Kidney (tissue), 14 donors: ENCODE data around the gene SNED1. TPM values are rescaled to one million over a fixed set of nuclear protein-coding genes. Genes with fewer than 3 reads are reported as not detected.

Source experiments
- DNase-seq, 5 donors: peaks; one replicate each; pipeline ENCODE4 v3.0.0-alpha.2; 2013 to 2020
- FAIRE-seq: peaks from 2 replicates; lab custom pipeline; 2012; peaks lifted over from hg19 to GRCh38; lab: Jason Lieb, UNC
- H3K27ac ChIP-seq, 2 donors: one replicate each; pipeline ENCODE4 v1.7.0; 2013; ENCODE audit warnings: low read depth in 2 of 2, low read length in 2 of 2, inconsistent platforms in 1 of 2
- H3K27me3 ChIP-seq: one replicate; pipeline ENCODE4 v1.7.1; 2013; ENCODE audit warnings: low read length, inconsistent platforms; ENCODE audit not compliant: control insufficient read depth, insufficient read depth
- H3K36me3 ChIP-seq, 3 donors: one replicate each; pipeline versions ENCODE4 v1.7.0 to v1.7.1; 2013; ENCODE audit warnings: low read length in 3 of 3, control low read depth in 1 of 3, inconsistent platforms in 1 of 3; ENCODE audit not compliant: insufficient read depth in 3 of 3, control insufficient read depth in 2 of 3
- H3K4me1 ChIP-seq, 3 donors: one replicate each; pipeline versions ENCODE4 v1.7.0 to v1.7.1; 2013; ENCODE audit warnings: low read length in 3 of 3, inconsistent platforms in 1 of 3, low read depth in 1 of 3; ENCODE audit not compliant: control insufficient read depth in 2 of 3, insufficient read depth in 2 of 3
- H3K4me3 ChIP-seq, 3 donors: one replicate each; pipeline versions ENCODE4 v1.7.0 to v1.8.1; 2013; ENCODE audit warnings: low read length in 3 of 3, control low read depth in 1 of 3, inconsistent platforms in 1 of 3
- H3K9ac ChIP-seq, 3 donors: one replicate each; pipeline versions ENCODE4 v1.7.0 to v1.7.1; 2013; ENCODE audit warnings: low read length in 3 of 3, control low read depth in 1 of 3, inconsistent platforms in 1 of 3
- H3K9me3 ChIP-seq, 3 donors: one replicate each; pipeline versions ENCODE4 v1.7.0 to v1.7.1; 2013; ENCODE audit warnings: low read length in 3 of 3, control low read depth in 1 of 3, inconsistent platforms in 1 of 3; ENCODE audit not compliant: control insufficient read depth in 2 of 3, insufficient read depth in 1 of 3
- CTCF ChIP-seq: IDR thresholded peaks from 3 replicates; pipeline ENCODE4 v1.5.1; 2012; ENCODE audit warnings: mild to moderate bottlenecking, moderate library complexity, borderline replicate concordance; ENCODE audit not compliant: insufficient read depth; ENCODE audit errors: extremely low read depth
- intact Hi-C: fragments of 100-400 bp; cut with DNase I; formaldehyde crosslinking; loops from one replicate; pipeline ENCODE4 v1.11.1; 2022
- polyA plus RNA-seq: library from polyadenylated mRNA; stranded (reverse); fragments of 350-450 nt; fragmentation: Illumina TruSeq; extraction: RNeasy Lipid Tissue Mini Kit (QIAGEN cat#74804); gene quantifications from one replicate; pipeline ENCODE4 v1.2.3, GENCODE V29; 2014; ENCODE audit warnings: low read depth, low replicate concordance; ENCODE audit not compliant: insufficient read depth
- total RNA-seq: library from RNA; stranded (reverse); fragmentation: NEBNext Ultra II Directional; extraction: Animal tissue kit (Norgen Biotek cat#: 25700); gene quantifications from one replicate; pipeline ENCODE4 v1.2.1, GENCODE V29; 2021
- donor health status: control.
- donor health status: control.
- donor health status: control.
- donor health status: control.
- donor health status: control.
- donor health status: DM: yes; HTN: yes; CAD: no.
- donor health status: Normal renal cell carcinoma (clear cell type).

SNED1 gene
- total and polyA plus RNA-seq, 2 donors from 2014 or later = 3.0 to 42.1 TPM

GRCh38 chr2:241070811-241071676, 72.6 kb downstream of the SNED1 start:
- TF ChIP-seq CTCF = no peak
- intact Hi-C loops = no loop called here
- Histone ChIP-seq H3K4me3 (no peak overlapping the region), H3K36me3 (peaks cover 0 to 13% (median 6%) of the 10 kb centered on the region in 3 donors), H3K9me3 (no peaks in the 10 kb centered on the region), H3K4me1 (no peaks in the 10 kb centered on the region), H3K27ac (no peak overlapping the region), H3K9ac (no peak overlapping the region), H3K27me3 (no peaks in the 10 kb centered on the region)
- DNase-seq = peak in 1 of 5 donors; percentile 71
- no peak for FAIRE-seq

- intact Hi-C loops = no loop called here
Observed at GRCh38 chr2:241071677-241072111, 73.3 kb downstream of the SNED1 start.

GRCh38 chr2:241072151-241072550, 73.7 kb downstream of the SNED1 start:
- DNase-seq (peak in 1 of 5 donors; percentile 56), FAIRE-seq (no peak)
- no peaks in the 10 kb centered on the region for H3K27me3 ChIP-seq
- no peaks in the 10 kb centered on the region for H3K4me1 ChIP-seq
- peaks cover 0 to 13% (median 6%) of the 10 kb centered on the region in 3 donors for H3K36me3 ChIP-seq
- TF ChIP-seq CTCF = no peak
- intact Hi-C loops = no loop called here
- H3K4me3 ChIP-seq = no peak overlapping the region
- H3K27ac ChIP-seq = no peak overlapping the region
- no peak overlapping the region for H3K9ac ChIP-seq
- H3K9me3 ChIP-seq = no peaks in the 10 kb centered on the region

More at GRCh38 chr2:241071677-241072111, 73.3 kb downstream of the SNED1 start:
- no peaks in the 10 kb centered on the region for H3K27me3 ChIP-seq
- FAIRE-seq = no peak
- H3K9me3 ChIP-seq = no peaks in the 10 kb centered on the region
- no peaks in the 10 kb centered on the region for H3K4me1 ChIP-seq
- no peak for TF ChIP-seq CTCF
- H3K36me3 ChIP-seq = peaks cover 0 to 13% (median 6%) of the 10 kb centered on the region in 3 donors
- peak in 1 of 5 donors; percentile 69 for DNase-seq
- no peak overlapping the region for H3K4me3 ChIP-seq
- no peak overlapping the region for H3K27ac ChIP-seq
- H3K9ac ChIP-seq = no peak overlapping the region
